ENCODE measurements around the gene SLC34A1.

DNA sequence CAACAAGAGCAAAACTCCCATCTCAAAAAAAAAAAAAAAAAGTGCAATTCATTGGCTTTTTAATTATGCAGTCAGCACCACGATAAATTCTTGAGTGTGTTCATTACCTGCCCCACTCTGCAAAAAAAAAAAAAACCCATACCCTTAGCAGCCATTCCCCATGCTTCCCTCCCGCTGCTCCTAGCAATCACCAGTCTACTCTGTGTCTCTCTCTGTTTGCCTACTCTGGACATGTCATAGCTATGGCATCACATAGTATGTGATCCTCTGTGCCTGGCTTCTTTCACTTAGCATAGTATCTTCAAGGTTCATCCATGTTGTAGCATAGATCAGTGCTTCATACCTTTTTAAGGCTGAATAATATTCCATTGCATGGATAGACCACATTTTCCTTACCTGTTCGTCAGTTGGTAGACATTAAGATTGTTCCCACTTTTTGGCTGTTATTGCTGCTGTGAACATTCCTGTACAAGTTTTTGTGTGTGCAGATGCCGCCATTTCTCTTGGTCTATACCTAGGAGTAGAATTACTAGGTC, 55.4 kb downstream of the SLC34A1 start:
- TF ChIP-seq CTCF (conservative IDR thresholded peaks at IDR 0.05; ENCODE audit: low read depth, low read length), result no peak
- no peak for TF ChIP-seq EZH2 (IDR thresholded peaks at IDR 0.05; ENCODE audit: borderline replicate concordance, low read depth, low read length, poor library complexity, severe bottlenecking)

Data from A673 (cell line).